Measurements from ENCODE around the gene CYP2C9.
"Not testable (repeated sequence)": the region's sequence is repeated elsewhere in the genome, so short reads cannot be mapped to it uniquely, and the experiment has no call there.

Gene CYP2C9

GRCh38 chr10:94938383-94938782, at the start of gene CYP2C9:
TSS of gene CYP2C9 (plus strand) at chr10:94938658. CDS start at chr10:94938683, 25 bp downstream.
- no peak for DNase-seq (ENCODE audit: low spot score)

DNA sequence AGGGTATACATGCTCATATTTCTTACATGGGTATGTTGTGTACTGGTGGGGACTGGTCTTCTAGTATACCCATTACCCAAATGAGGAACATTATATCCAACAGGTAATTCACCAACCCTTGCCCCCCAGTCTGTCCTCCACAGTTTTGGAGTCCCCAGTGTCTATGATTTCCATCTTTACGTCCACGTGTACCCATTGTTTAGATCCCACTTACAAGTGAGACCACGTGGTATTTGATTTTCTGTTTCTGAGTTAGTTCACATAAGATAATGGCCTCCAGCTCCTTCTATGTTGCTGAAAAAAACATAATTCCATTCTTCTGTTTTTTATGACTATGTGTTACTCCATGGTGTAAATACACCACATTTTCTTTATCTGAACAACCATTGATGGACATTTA, 49.3 kb upstream of the CYP2C9 start:
- DNase-seq (ENCODE audit: low spot score) = no peak

DNA sequence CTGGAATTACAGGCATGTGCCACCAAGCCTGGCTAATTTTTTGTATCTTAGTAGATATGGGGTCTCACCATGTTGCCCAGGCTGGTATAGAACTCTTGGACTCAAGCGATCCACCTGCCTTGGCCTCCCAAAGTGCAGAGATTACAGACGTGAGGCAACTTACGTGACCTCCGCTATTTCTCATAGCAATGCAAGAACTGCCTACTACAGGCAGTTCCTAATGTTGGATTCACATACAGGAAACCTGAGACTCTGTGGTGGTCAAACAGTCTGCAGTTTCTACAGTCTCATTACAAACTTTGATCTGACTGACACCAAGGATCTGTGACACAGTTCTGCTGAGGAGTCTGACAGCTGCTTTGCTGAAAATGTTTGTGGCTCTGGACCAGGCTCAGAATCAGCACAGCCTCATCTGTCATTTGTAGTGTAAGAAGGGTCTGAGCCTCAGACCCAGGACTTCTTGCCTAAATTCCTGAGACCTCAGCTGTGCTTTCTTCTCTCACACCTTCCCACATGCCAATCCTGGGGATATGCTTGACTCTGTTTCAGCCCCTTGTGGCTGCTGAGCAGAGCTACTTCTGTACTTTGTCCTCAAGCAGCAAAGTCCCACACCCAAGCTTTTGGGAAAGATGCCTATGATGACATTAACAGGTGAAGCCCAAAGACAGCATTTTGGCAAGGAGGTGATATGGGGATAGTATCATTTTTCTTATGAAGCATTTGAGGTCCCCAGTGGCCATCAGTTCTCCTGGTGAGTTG, 48.0 kb upstream of the CYP2C9 start:
- no peak for DNase-seq (ENCODE audit: low spot score)

DNA sequence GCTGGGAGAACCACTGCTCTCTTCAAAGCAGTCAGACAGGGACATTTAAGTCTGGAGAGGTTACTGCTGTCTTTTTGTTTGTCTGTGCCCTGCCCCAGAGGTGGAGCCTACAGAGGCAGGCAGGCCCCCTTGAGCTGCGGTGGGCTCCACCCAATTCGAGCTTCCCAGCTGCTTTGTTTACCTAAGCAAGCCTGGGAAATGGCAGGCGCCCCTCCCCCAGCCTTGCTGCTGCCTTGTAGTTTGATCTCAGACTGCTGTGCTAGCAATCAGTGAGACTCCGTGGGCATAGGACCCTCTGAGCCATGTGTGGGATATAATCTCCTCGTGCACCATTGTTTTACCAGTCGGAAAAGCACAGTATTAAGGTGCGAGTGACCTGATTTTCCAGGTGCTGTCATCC, 40.0 kb upstream of the CYP2C9 start:
- not testable (repeated sequence) for DNase-seq (ENCODE audit: low spot score)

DNA sequence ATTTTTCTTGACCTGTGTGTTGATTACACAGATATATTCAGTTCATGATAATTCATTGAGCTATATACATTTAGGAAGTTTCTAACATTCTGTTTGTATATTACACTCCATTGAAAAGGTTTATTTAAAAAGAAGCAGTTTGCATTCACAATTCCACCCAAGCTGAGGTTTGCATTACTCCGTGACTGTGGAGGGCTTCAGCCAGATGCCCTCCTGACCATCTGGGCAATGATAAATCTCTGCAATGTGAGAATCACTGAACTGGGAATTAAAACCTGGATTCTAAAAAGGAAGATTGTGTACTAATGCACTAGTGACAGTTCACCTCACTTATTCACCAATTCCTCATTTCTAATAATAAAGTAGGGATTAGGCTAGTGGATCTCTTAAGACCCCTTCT, 36.4 kb upstream of the CYP2C9 start:
- DNase-seq (ENCODE audit: low spot score) = no peak

GRCh38 chr10:94902570-94902969, 35.9 kb upstream of the CYP2C9 start:
- no peak for DNase-seq (ENCODE audit: low spot score)

- DNase-seq (ENCODE audit: low spot score) = not testable (repeated sequence)
These were observed 33.8 kb upstream of the CYP2C9 start for GRCh38 chr10:94904506-94905148.

- DNase-seq (ENCODE audit: low spot score) = no peak
These were observed 22.0 kb upstream of the CYP2C9 start for GRCh38 chr10:94916423-94916822.

- DNase-seq (ENCODE audit: low spot score) = no peak
These were observed 1.7 kb upstream of the CYP2C9 start for GRCh38 chr10:94936721-94937120.

GRCh38 chr10:94943432-94944103, 5.1 kb downstream of the CYP2C9 start:
- DNase-seq (ENCODE audit: low spot score) = not testable (repeated sequence)

GRCh38 chr10:94946181-94946580, 7.7 kb downstream of the CYP2C9 start:
- DNase-seq (ENCODE audit: low spot score) = not testable (repeated sequence)

DNA sequence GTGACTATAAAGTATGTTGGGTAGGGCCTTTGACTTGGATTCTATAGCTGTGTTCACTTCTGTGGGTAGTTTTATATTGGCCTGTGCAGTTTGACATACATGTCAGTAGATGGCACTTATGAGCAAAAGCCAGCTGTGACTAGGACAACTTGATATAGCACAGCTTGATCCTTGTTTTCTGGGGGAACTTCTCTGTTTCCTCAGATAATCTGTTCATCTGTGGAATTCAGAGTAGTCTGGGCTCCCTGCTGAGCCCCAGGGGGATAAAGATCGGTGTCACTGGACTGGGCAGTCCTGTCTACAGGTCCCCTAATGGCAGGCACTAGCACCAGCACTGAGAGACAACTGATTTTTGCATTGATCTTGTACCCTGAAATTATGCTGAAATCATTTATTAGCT, 25.4 kb downstream of the CYP2C9 start:
- no peak for DNase-seq (ENCODE audit: low spot score)

- no peak for DNase-seq (ENCODE audit: low spot score)
These were observed 45.1 kb downstream of the CYP2C9 start for GRCh38 chr10:94983555-94983954.

DNA sequence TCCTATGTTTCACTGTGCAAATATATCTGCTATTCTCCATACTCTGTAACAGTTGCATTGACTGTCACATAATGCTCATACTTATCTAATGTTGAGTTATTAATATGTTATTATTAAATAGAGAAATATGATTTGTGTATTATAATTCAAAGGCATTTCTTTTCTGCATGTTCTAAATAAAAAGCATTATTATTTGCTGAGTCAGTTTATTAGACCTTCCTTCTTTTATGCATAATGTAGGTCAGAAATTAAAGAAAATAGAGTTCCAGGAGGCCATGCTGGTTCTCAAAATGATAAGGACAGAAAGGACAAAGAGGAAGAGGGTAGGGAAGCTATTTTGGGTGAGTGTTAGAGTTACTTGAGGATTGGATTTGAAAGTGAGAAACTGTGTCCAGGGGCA, 50.7 kb downstream of the CYP2C9 start:
- DNase-seq (ENCODE audit: low spot score) = no peak

- no peak for DNase-seq (ENCODE audit: low spot score)
These were observed 52.9 kb downstream of the CYP2C9 start for GRCh38 chr10:94991243-94991888.

GRCh38 chr10:94992811-94993210, 54.4 kb downstream of the CYP2C9 start:
- DNase-seq (ENCODE audit: low spot score) = no peak

GRCh38 chr10:94997741-94998174, 59.3 kb downstream of the CYP2C9 start:
- no peak for DNase-seq (ENCODE audit: low spot score)

DNA sequence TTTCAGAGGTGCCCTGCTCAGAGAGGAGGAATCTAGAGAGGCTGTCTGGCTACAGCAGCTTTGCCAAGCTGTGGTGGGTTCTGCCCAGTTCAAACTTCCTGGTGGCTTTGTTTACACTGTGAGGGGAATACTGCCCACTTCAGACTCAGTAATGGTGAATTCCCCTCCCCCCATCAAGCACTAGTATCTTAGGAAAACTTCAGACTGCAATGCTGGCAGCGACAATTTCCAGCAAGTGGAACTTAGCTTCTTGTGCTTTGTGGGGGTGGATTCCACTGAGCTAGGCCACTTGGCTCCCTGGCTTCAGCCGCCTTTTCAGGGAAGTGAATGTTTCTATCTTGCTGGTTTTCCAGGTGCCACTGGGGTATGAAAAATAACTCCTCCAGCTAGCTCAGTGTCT, 88.0 kb downstream of the CYP2C9 start:
- DNase-seq (ENCODE audit: low spot score) = no peak

DNA sequence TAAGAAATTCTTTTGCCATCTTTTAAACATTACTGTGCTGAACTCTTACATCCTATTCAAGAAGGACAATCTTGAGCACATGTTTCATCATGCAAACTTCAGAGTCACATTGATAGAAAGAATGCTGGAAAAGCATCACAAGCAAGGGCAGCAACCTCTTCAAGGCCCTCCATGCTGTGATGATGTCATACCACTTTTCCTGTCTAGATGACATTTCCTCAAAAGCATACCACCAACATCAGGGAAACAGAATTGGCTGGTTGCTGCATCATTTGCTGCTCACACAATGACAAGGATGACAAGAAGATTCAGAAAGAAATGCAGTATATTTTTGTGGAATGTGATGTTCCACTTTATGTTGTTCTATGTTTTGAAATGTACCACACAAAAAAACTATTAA, 93.2 kb downstream of the CYP2C9 start:
- no peak for DNase-seq (ENCODE audit: low spot score)

DNA sequence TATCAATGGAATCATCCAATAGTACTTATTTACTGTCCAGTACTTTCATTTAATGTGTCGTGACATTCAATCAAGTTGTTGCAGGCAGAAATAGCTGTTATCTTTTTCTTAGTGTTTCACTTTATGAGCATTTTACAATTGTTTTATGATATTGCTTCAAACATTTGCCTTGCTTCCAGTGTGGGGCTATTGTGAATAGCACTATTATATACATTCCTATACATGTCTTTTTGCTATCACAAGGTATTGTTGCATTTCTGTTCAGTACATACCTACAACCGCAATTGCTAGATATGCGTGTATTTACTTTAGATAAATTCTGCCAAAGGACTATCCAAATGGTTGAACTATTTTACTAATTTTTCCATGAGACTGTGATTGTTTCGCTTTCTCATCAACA, 95.9 kb downstream of the CYP2C9 start:
- no peak for DNase-seq (ENCODE audit: low spot score)

DNA sequence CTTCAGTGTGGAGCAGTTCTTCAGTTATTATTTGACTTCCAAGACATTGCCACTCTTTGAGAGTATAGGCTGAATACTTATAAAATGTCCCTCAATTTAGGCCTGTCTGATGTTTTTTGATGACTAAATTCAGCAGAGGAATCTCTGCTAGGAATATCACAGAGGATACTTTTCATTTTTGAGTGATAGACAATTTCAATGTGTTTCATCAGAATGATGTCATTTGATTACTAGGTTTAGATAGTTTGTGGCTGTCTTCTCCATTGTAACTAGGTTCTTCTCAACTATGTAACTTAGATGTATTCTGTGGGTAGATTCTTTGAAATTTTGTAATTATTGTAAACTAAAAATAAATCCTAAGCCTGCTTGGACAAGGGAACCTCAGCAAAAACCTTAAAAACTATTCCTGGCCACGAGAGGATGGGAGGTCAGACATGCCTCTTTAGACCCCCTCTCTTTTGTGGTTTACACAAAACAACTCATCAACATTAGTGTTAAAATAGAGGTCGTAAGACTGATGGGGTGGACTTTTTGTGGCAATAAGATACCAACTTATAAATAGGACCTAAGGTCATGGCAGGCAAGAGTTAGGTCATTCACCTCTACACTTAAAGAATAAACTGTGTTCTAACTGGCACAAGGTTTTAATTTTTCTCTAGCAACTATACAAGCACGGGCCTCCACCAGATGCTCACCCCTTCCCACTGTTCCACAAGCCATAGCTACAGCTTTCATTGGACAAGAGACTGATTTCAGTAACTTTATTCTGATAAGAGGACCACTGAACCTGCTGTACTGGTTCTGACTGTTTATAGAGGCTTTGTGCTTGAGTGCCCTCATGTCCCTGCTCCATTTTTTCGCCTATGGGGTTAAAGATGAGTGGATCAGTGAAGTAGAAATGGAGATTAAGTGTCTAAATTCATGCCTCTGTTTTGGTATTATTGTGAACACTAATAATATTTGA, 97.2 kb downstream of the CYP2C9 start:
- no peak for DNase-seq (ENCODE audit: low spot score)

Data from CD4-positive, alpha-beta T cell treated with Interleukin-6 at 100 ng/mL for 8 hours (primary cell).